Adrenal gland (tissue), 5 donors: Measurements from ENCODE around the gene CYSRT1.

Experiments used
- POLR2A ChIP-seq, 2 donors: fragments of 450-650 bp; IDR thresholded peaks; one replicate each; pipeline ENCODE4 v1.6.1; 2017; ENCODE audit warnings: antibody characterized with exemption in 2 of 2, mild to moderate bottlenecking in 2 of 2, moderate library complexity in 1 of 2
- TF ChIP-seq, protein P1 (sequence below), 6 experiments: fragments of 450-650 bp in 4 of 6; fragments of 200-600 bp in 2 of 6; sonication (generic) in 1 of 6; IDR thresholded peaks; 1 replicate in 5 of 6; 2 replicates in 1 of 6; pipeline versions ENCODE4 v1.5.1 to v1.8.0; 2016 to 2021; ENCODE audit warnings: antibody characterized with exemption in 6 of 6, mild to moderate bottlenecking in 2 of 6, moderate library complexity in 1 of 6
- donor health status: DM: no; HTN: no; CAD: no.

GRCh38 chr9:137263506-137263905 is 38.5 kb downstream of the CYSRT1 start:
- TF ChIP-seq, protein P1, sequence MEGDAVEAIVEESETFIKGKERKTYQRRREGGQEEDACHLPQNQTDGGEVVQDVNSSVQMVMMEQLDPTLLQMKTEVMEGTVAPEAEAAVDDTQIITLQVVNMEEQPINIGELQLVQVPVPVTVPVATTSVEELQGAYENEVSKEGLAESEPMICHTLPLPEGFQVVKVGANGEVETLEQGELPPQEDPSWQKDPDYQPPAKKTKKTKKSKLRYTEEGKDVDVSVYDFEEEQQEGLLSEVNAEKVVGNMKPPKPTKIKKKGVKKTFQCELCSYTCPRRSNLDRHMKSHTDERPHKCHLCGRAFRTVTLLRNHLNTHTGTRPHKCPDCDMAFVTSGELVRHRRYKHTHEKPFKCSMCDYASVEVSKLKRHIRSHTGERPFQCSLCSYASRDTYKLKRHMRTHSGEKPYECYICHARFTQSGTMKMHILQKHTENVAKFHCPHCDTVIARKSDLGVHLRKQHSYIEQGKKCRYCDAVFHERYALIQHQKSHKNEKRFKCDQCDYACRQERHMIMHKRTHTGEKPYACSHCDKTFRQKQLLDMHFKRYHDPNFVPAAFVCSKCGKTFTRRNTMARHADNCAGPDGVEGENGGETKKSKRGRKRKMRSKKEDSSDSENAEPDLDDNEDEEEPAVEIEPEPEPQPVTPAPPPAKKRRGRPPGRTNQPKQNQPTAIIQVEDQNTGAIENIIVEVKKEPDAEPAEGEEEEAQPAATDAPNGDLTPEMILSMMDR (IDR thresholded peaks at IDR 0.05): no peak
- TF ChIP-seq POLR2A (IDR thresholded peaks at IDR 0.05): no peak
